RWPE2 (cell line): ENCODE data around the gene SPAG16.
A peak's percentile ranks its signal among the peaks of the same experiment; 100 is the strongest.

Source experiments
- ATAC-seq: fragments of 200-7000 bp; cut with Tn5 transposase; 3 replicates; pipeline ENCODE4 v1.9.1; 2021; ENCODE audit warnings: low read depth
- DNase-seq: peaks from one replicate; pipeline ENCODE4 v3.0.0-alpha.2; 2020; ENCODE audit warnings: low spot score
- H3K27ac ChIP-seq: fragments of 450-650 bp; 2 replicates; pipeline ENCODE4 v1.5.1; 2017; ENCODE audit warnings: mild to moderate bottlenecking; ENCODE audit not compliant: poor library complexity, severe bottlenecking
- H3K27me3 ChIP-seq: fragments of 250-450 bp; sonication (Bioruptor Pico); 2 replicates; pipeline ENCODE4 v1.5.1; 2021; ENCODE audit warnings: mild to moderate bottlenecking, moderate library complexity; ENCODE audit not compliant: insufficient read depth, poor library complexity, severe bottlenecking
- H3K36me3 ChIP-seq: fragments of 250-450 bp; sonication (Bioruptor Pico); 2 replicates; pipeline ENCODE4 v1.5.1; 2020; ENCODE audit warnings: low read depth, mild to moderate bottlenecking, moderate library complexity
- H3K4me1 ChIP-seq: fragments of 250-450 bp; sonication (Bioruptor Pico); 2 replicates; pipeline ENCODE4 v1.5.1; 2021; ENCODE audit warnings: mild to moderate bottlenecking, moderate library complexity; ENCODE audit not compliant: insufficient read depth, poor library complexity, severe bottlenecking
- H3K4me3 ChIP-seq: fragments of 250-450 bp; sonication (Bioruptor Pico); 2 replicates; pipeline ENCODE4 v1.5.1; 2021; ENCODE audit warnings: mild to moderate bottlenecking, moderate library complexity; ENCODE audit not compliant: severe bottlenecking
- H3K9me3 ChIP-seq: fragments of 250-450 bp; sonication (Bioruptor Pico); 2 replicates; pipeline ENCODE4 v1.5.1; 2021; ENCODE audit warnings: mild to moderate bottlenecking, moderate library complexity; ENCODE audit not compliant: severe bottlenecking
- CTCF ChIP-seq: fragments of 450-650 bp; IDR thresholded peaks from one replicate; pipeline ENCODE4 v1.5.1; 2017; ENCODE audit warnings: mild to moderate bottlenecking, moderate library complexity; ENCODE audit not compliant: poor library complexity, severe bottlenecking

The SPAG16 gene

DNA sequence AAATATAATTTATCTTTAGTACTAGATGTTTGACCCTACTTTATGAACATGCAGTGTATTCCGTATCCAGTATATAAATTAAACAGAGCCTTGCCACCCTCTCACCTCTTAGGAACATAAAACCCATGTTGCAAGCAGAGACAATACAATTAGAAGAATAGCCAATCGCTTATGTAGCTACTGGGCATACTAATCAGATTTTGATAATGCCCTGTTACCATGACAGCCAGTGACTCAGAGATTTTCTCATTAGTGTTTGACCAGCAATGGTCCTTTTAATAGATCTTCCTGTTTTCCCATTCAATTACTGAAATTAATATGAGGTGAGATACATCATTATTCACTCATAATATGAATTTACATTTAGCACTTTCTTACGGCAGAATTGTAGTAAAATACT, 579.3 kb downstream of the SPAG16 start:
- no peak overlapping the region for H3K27ac ChIP-seq
- H3K9me3 ChIP-seq: no peaks in the 10 kb centered on the region
- no peaks in the 10 kb centered on the region for H3K36me3 ChIP-seq
- H3K27me3 ChIP-seq: no peaks in the 10 kb centered on the region
- no peak overlapping the region for H3K4me3 ChIP-seq
- no peak for TF ChIP-seq CTCF
- H3K4me1 ChIP-seq: no peaks in the 10 kb centered on the region
- ATAC-seq (no peak), DNase-seq (no peak)

GRCh38 chr2:213868526-213868925, 584.3 kb downstream of the SPAG16 start:
- DNase-seq (no peak), ATAC-seq (0 out of 3 replicates have a peak, but pooled peaks have one; percentile 14)
- H3K4me1 ChIP-seq: no peaks in the 10 kb centered on the region
- H3K4me3 ChIP-seq: no peak overlapping the region
- TF ChIP-seq CTCF: no peak
- H3K27ac ChIP-seq: no peak overlapping the region
- no peaks in the 10 kb centered on the region for H3K27me3 ChIP-seq
- H3K36me3 ChIP-seq: no peaks in the 10 kb centered on the region
- no peaks in the 10 kb centered on the region for H3K9me3 ChIP-seq

DNA sequence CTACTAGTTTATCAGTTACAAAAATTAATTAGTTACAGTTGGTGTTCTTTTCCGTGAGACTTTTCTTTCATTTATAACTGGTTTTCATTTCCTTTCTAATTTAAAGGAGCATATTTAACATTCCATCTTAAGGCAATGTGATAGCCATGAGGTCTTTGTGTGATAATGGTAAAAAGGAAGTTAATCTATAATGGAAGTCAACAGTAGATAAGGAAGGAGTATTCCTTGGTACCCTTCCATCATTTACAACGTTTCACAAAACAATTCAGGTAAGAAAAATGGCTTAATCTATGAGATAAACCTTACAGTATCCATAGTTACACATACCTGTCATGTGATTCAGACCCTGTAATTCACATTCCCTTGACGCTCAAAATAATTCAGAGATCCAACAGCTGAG, 601.2 kb downstream of the SPAG16 start:
- ATAC-seq (no peak), DNase-seq (no peak)
- Histone ChIP-seq H3K27me3 (no peaks in the 10 kb centered on the region), H3K4me1 (peaks cover 3% of the 10 kb centered on the region), H3K4me3 (no peak overlapping the region), H3K36me3 (no peaks in the 10 kb centered on the region), H3K9me3 (no peaks in the 10 kb centered on the region), H3K27ac (no peak overlapping the region)
- TF ChIP-seq CTCF: no peak

DNA sequence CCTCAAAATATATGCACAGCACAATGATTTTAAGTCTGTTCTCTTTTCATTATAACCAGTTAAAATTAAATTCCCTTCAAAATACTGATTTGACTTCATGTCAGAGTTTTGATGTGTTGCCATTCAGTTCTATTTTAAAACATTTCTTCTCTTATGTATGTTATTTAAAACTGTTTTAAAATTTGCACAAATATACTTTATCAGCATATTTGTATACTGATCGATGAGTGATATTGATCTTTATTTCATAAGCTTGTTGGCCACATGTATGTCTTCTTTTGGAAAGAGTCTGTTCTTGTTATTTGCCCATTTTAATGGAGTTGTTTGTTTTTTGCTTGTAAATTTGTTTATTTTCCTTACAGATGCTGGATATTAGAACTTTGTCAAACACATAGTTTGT, 630.2 kb downstream of the SPAG16 start:
- no peaks in the 10 kb centered on the region for H3K4me1 ChIP-seq

DNA sequence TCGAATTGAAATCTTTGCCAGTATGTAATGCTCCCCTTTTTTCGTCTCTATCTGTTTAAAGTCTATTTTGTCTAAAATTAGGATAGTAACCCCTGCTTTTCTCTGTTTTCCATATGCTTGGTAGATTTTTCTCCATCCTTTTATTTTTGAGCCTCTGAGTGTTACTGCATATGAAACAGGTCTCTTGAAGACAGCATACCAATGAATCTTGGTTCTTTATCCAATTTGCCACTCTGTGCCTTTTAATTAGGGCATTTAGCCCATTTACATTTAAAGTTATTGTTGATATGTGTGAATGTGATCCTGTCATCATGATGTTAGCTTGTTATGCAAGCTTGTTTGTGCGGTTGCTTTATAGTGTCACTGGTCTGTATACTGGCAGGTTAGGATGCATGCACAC, 635.8 kb downstream of the SPAG16 start:
- H3K27ac ChIP-seq: no peak overlapping the region
- H3K9me3 ChIP-seq: no peaks in the 10 kb centered on the region
- TF ChIP-seq CTCF: no peak
- H3K4me3 ChIP-seq: no peak overlapping the region
- no peaks in the 10 kb centered on the region for H3K27me3 ChIP-seq
- no peaks in the 10 kb centered on the region for H3K4me1 ChIP-seq
- DNase-seq: no peak
- no peak for ATAC-seq
- no peaks in the 10 kb centered on the region for H3K36me3 ChIP-seq

More for the DNA sequence above, 630.2 kb downstream of the SPAG16 start:
- Histone ChIP-seq H3K27ac (no peak overlapping the region), H3K36me3 (no peaks in the 10 kb centered on the region), H3K9me3 (no peaks in the 10 kb centered on the region), H3K27me3 (no peaks in the 10 kb centered on the region), H3K4me3 (no peak overlapping the region)
- DNase-seq: no peak
- ATAC-seq: no peak
- TF ChIP-seq CTCF: no peak
